B cell (primary cell): ENCODE measurements around the gene ZFP57.

Source experiments
- CTCF ChIP-seq: fragments of 200-600 bp; IDR thresholded peaks from one replicate; pipeline ENCODE4 v1.8.0; 2022; ENCODE audit warnings: antibody characterized with exemption, mild to moderate bottlenecking
- EZH2 ChIP-seq: IDR thresholded peaks from 2 replicates; pipeline ENCODE4 v1.6.1; 2012; ENCODE audit warnings: borderline replicate concordance, low read depth, mild to moderate bottlenecking, moderate library complexity, low read length; ENCODE audit not compliant: insufficient read depth, poor library complexity, severe bottlenecking

DNA sequence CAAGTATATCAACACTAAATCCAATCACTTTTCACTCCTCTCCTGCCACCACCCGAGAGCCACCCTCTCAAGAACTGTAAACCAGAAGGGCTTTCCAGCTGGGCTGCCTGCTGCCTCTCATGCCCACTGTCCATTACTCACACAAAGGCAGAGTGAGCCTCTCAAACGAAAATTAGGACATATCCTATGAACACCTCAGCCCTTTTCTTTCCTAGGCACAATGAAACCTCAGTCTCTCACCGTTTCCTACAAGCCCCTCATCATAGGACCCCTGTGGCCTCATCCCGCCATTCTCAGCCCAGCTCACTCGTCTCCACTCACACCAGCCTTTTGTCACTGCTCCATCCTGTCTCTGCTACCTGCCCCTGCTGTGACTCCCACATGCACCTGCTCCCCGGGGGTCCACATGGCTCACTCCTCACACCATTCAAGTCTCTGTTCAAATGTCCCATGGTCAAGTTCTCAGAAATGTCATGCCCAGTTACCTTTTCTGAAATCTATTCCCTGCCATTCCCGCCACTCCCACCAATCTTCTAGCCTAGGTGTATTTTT, 49.7 kb upstream of the ZFP57 start:
- TF ChIP-seq CTCF, result no peak
- TF ChIP-seq EZH2, result no peak
